HepG2 (cell line): ENCODE results near the gene CCDC8. TPM values are rescaled to one million over a fixed set of nuclear protein-coding genes. Genes with fewer than 3 reads are reported as not detected.

ENCODE experiments used
- ATAC-seq: fragments of 200-7000 bp; cut with Tn5 transposase; 3 replicates; pipeline ENCODE4 v1.9.1; 2020; ENCODE audit warnings: mild to moderate bottlenecking, moderate library complexity
- BruUV-seq: library from RNA; stranded (reverse); fragments of 400-500 nt; replicated peaks from 2 replicates; lab custom pipeline; 2021; lab: Mats Ljungman, UMichigan
- CTCF ChIA-PET: fragments of 300-600 bp; formaldehyde crosslinking; extraction: SDS; loops from one replicate; lab custom pipeline; 2021; ENCODE audit warnings: low total read pairs, inconsistent platforms, low intra/inter-chr PET ratio; lab: Yijun Ruan, JAX
- POLR2A ChIA-PET: fragments of 350-600 bp; sonication (Branson Sonifier 250); formaldehyde crosslinking; loops from one replicate; lab custom pipeline; 2020; ENCODE audit warnings: antibody characterized with exemption, inconsistent platforms; lab: Yijun Ruan, JAX
- DNase-seq: peaks from one replicate; pipeline ENCODE4 v3.0.0-alpha.2; 2015; ENCODE audit warnings: low spot score
- FAIRE-seq: peaks from 3 replicates; lab custom pipeline; 2011; peaks lifted over from hg19 to GRCh38; lab: Jason Lieb, UNC
- H2AFZ ChIP-seq: one replicate; pipeline ENCODE4 v1.6.1; 2011; ENCODE audit warnings: low read length, inconsistent platforms
- H3K27ac ChIP-seq: fragments of 300-600 bp; 3 replicates; pipeline ENCODE4 v1.8.0; 2011; ENCODE audit warnings: mixed run types, mild to moderate bottlenecking, mixed read lengths, low read length, inconsistent platforms; ENCODE audit not compliant: insufficient read depth; ENCODE audit errors: extremely low read length
- H3K27me3 ChIP-seq, 2 experiments: fragments of 200-600 bp in 1 of 2; 2 replicates in 1 of 2; 3 replicates in 1 of 2; pipeline versions ENCODE4 v1.6.0 to v1.8.0; 2011; ENCODE audit warnings: low read length in 2 of 2, mild to moderate bottlenecking in 2 of 2, moderate library complexity in 2 of 2, inconsistent platforms in 1 of 2; ENCODE audit not compliant: insufficient read depth in 2 of 2, control insufficient read depth in 1 of 2
- H3K36me3 ChIP-seq, 2 experiments: fragments of 200-600 bp in 1 of 2; replicated peaks in 1 of 2; 2 replicates in 1 of 2; 3 replicates in 1 of 2; pipeline versions ENCODE4 v1.5.1 to v1.8.0; 2011; ENCODE audit warnings: low read length in 2 of 2, inconsistent platforms in 1 of 2; ENCODE audit not compliant: insufficient read depth in 2 of 2, control insufficient read depth in 1 of 2
- H3K4me1 ChIP-seq: 2 replicates; pipeline ENCODE4 v1.5.1; 2012; ENCODE audit warnings: low read length, inconsistent platforms; ENCODE audit not compliant: insufficient read depth
- H3K4me2 ChIP-seq: 2 replicates; pipeline ENCODE4 v1.6.0; 2011; ENCODE audit warnings: low read depth, low read length, inconsistent platforms
- H3K4me3 ChIP-seq, 3 experiments: fragments of 200-600 bp in 1 of 3; sonication (generic), shearing (Covaris generic) in 1 of 3; replicated peaks in 1 of 3; 2 replicates each; pipeline ENCODE4 v1.5.1; 2011 to 2016; ENCODE audit warnings: low read length in 3 of 3, inconsistent platforms in 2 of 3, low read depth in 2 of 3, mild to moderate bottlenecking in 2 of 3, control low read depth in 1 of 3, mixed read lengths in 1 of 3; ENCODE audit not compliant: insufficient read depth in 1 of 3
- H3K79me2 ChIP-seq: one replicate; pipeline ENCODE4 v1.6.1; 2011; ENCODE audit warnings: low read length, inconsistent platforms; ENCODE audit not compliant: insufficient read depth
- H3K9ac ChIP-seq: 2 replicates; pipeline ENCODE4 v1.6.0; 2011; ENCODE audit warnings: mild to moderate bottlenecking, low read depth, low read length, inconsistent platforms; ENCODE audit not compliant: insufficient read depth
- H3K9me3 ChIP-seq: 2 replicates; pipeline ENCODE4 v1.5.1; 2012; ENCODE audit warnings: mild to moderate bottlenecking, low read length
- H4K20me1 ChIP-seq: 2 replicates; pipeline ENCODE4 v1.6.0; 2011; ENCODE audit warnings: inconsistent platforms, mild to moderate bottlenecking, low read length, moderate library complexity; ENCODE audit not compliant: insufficient read depth
- FOSL2 ChIP-seq: sonication (generic); formaldehyde crosslinking; IDR thresholded peaks from 2 replicates; pipeline ENCODE4 v1.4.0; 2020; ENCODE audit warnings: missing genetic modification reagents
- IRF2 ChIP-seq: IDR thresholded peaks from 2 replicates; pipeline ENCODE4 v1.6.1; 2018; ENCODE audit warnings: missing genetic modification reagents, missing compliant biosample characterization
- NFKB2 ChIP-seq: sonication (generic); formaldehyde crosslinking; IDR thresholded peaks from 2 replicates; pipeline ENCODE4 v1.4.0; 2020; ENCODE audit warnings: missing genetic modification reagents, borderline replicate concordance
- NR1H2 ChIP-seq: sonication (generic); formaldehyde crosslinking; IDR thresholded peaks from 2 replicates; pipeline ENCODE4 v1.8.1; 2022; ENCODE audit warnings: low read depth, missing genetic modification reagents, borderline replicate concordance
- NR3C1 ChIP-seq: sonication (generic); formaldehyde crosslinking; IDR thresholded peaks from 2 replicates; pipeline ENCODE4 v1.4.0; 2020; ENCODE audit warnings: missing genetic modification reagents
- SAFB2 ChIP-seq: sonication (generic); formaldehyde crosslinking; IDR thresholded peaks from 2 replicates; pipeline ENCODE4 v1.5.1; 2020; ENCODE audit warnings: missing genetic modification reagents, low read depth, mild to moderate bottlenecking, borderline replicate concordance
- TGIF2 ChIP-seq: IDR thresholded peaks from 2 replicates; pipeline ENCODE4 v1.6.1; 2016; ENCODE audit warnings: control low read depth, missing compliant biosample characterization
- ZBTB7B ChIP-seq: sonication (generic); formaldehyde crosslinking; IDR thresholded peaks from 2 replicates; pipeline ENCODE4 v1.4.0; 2020; ENCODE audit warnings: missing genetic modification reagents
- ZNF382 ChIP-seq: sonication (generic); formaldehyde crosslinking; IDR thresholded peaks from 2 replicates; pipeline ENCODE4 v1.5.0; 2020; ENCODE audit warnings: missing genetic modification reagents, mild to moderate bottlenecking, borderline replicate concordance
- ZNF550 ChIP-seq: sonication (generic); formaldehyde crosslinking; IDR thresholded peaks from 2 replicates; pipeline ENCODE4 v1.4.0; 2020; ENCODE audit warnings: mild to moderate bottlenecking, missing genetic modification reagents, borderline replicate concordance
- ZNF552 ChIP-seq: sonication (generic); formaldehyde crosslinking; IDR thresholded peaks from 2 replicates; pipeline ENCODE4 v1.9.0; 2022; ENCODE audit warnings: missing genetic modification reagents, mild to moderate bottlenecking, borderline replicate concordance
- ZNF766 ChIP-seq: sonication (generic); formaldehyde crosslinking; IDR thresholded peaks from 2 replicates; pipeline ENCODE4 v1.5.0; 2020; ENCODE audit warnings: missing genetic modification reagents, borderline replicate concordance
- ZNF768 ChIP-seq: sonication (generic); formaldehyde crosslinking; IDR thresholded peaks from 2 replicates; pipeline ENCODE4 v1.4.0; 2020; ENCODE audit warnings: missing genetic modification reagents
- WGBS: methylation state at CpG from one replicate; pipeline ENCODE4 v1.1.6; 2017; ENCODE audit warnings: low lambda C conversion rate; 5-methylcytosine and 5-hydroxymethylcytosine counted together
- in situ Hi-C: cut with HindIII; loops from 2 replicates; pipeline ENCODE4 v1.10.0; 2017; ENCODE audit warnings: low pct_unique_long_range_greater_than_20kb; ENCODE audit not compliant: extremely low pct_ligation_motif_present
- intact Hi-C: fragments of 100-400 bp; cut with micrococcal nuclease; formaldehyde crosslinking; loops from one replicate; pipeline ENCODE4 v1.10.0; 2022; ENCODE audit not compliant: unreplicated experiment
- polyA plus RNA-seq, 8 experiments: library from polyadenylated mRNA; depleted of rRNA in 3 of 8; stranded (reverse) in 7 of 8; unstranded in 1 of 8; fragments of >200 nt; fragmentation: Illumina TruSeq in 4 of 8; extraction: Trizol in 4 of 8; gene quantifications; 2 replicates each; pipeline versions ENCODE4 v1.2.1 to v1.2.3, GENCODE V29; 2011 to 2016; ENCODE audit warnings: low read depth in 4 of 8, missing spikeins in 1 of 8, mixed read lengths in 1 of 8; ENCODE audit not compliant: insufficient read depth in 1 of 8
- total RNA-seq, 5 experiments: library from RNA; depleted of rRNA; stranded (reverse); fragments of >200 nt; fragmentation: Illumina TruSeq; extraction: Trizol; gene quantifications; 2 replicates each; pipeline ENCODE4 v1.2.3, GENCODE V29; 2016; ENCODE audit warnings: low read depth in 1 of 5
- TF ChIP-seq, protein P1 (sequence below): sonication (generic); formaldehyde crosslinking; IDR thresholded peaks from 2 replicates; pipeline ENCODE4 v1.4.0; 2020; ENCODE audit warnings: mild to moderate bottlenecking, missing genetic modification reagents
- TF ChIP-seq, protein P2 (sequence below): sonication (generic); formaldehyde crosslinking; IDR thresholded peaks from 2 replicates; pipeline ENCODE4 v1.5.0; 2020; ENCODE audit warnings: missing genetic modification reagents
- TF ChIP-seq, protein P3 (sequence below): sonication (generic); formaldehyde crosslinking; IDR thresholded peaks from 2 replicates; pipeline ENCODE4 v1.4.0; 2020; ENCODE audit warnings: missing genetic modification reagents
- TF ChIP-seq, protein P4 (sequence below): sonication (generic); formaldehyde crosslinking; IDR thresholded peaks from 2 replicates; pipeline ENCODE4 v1.5.0; 2020; ENCODE audit warnings: missing genetic modification reagents

Gene CCDC8
- total and polyA plus RNA-seq, 2 of the 13 experiments (the other 11 are each of a cell fraction or from before 2014, with no cell fraction given), result 0.04 TPM; not detected in 1

DNA sequence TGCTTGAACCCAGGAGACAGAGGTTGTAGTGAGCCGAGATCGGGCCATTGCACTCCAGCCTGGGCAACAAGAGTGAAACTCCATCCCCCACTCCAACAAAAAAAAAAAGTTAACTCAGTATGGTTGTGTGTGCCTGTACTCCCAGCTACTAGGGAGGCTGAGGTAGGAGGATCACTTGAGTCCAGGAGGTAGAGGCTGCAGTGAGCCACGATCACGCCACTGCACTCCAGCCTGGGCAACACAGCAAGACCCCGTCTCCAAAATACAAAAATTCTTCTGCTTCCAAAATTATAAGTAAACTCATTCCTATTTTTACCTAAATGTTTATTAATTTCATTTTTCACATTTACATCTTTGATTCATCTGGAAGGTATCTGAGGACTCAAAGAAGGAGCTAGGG is 43.6 kb upstream of the CCDC8 start:
- BruUV-seq, result no TSS peak
- no peaks in the 10 kb centered on the region for H3K79me2 ChIP-seq
- FAIRE-seq (no peak), ATAC-seq (no peak), DNase-seq (no peak)
- POLR2A ChIA-PET, result no interaction called here
- in situ Hi-C loops, result no loop called here
- no peaks in the 10 kb centered on the region for H3K27me3 ChIP-seq
- H3K36me3 ChIP-seq, result no peaks in the 10 kb centered on the region
- H3K27ac ChIP-seq, result no peak overlapping the region
- no peaks in the 10 kb centered on the region for H3K4me1 ChIP-seq
- intact Hi-C loops, result no loop called here
- no peak overlapping the region for H3K4me3 ChIP-seq
- 33% methylated on average over 5 of the region's 5 CpGs for WGBS
- no peak overlapping the region for H3K9ac ChIP-seq
- H3K4me2 ChIP-seq, result no peak overlapping the region
- H2AFZ ChIP-seq, result no peak overlapping the region
- H3K9me3 ChIP-seq, result no peaks in the 10 kb centered on the region
- no peaks in the 10 kb centered on the region for H4K20me1 ChIP-seq
- TF ChIP-seq ZNF382 (CRISPR knock-in tag) (no peak), ZNF766 (CRISPR knock-in tag) (no peak), FOSL2 (CRISPR knock-in tag) (no peak), NR1H2 (CRISPR knock-in tag) (no peak), ZNF552 (CRISPR knock-in tag) (no peak), NR3C1 (CRISPR knock-in tag) (no peak), ZBTB7B (CRISPR knock-in tag) (no peak), ZNF550 (no peak), NFKB2 (CRISPR knock-in tag) (no peak), SAFB2 (CRISPR knock-in tag) (no peak), ZNF768 (no peak), TGIF2 (CRISPR knock-in tag) (no peak), IRF2 (CRISPR knock-in tag) (no peak)
- TF ChIP-seq, protein P1, sequence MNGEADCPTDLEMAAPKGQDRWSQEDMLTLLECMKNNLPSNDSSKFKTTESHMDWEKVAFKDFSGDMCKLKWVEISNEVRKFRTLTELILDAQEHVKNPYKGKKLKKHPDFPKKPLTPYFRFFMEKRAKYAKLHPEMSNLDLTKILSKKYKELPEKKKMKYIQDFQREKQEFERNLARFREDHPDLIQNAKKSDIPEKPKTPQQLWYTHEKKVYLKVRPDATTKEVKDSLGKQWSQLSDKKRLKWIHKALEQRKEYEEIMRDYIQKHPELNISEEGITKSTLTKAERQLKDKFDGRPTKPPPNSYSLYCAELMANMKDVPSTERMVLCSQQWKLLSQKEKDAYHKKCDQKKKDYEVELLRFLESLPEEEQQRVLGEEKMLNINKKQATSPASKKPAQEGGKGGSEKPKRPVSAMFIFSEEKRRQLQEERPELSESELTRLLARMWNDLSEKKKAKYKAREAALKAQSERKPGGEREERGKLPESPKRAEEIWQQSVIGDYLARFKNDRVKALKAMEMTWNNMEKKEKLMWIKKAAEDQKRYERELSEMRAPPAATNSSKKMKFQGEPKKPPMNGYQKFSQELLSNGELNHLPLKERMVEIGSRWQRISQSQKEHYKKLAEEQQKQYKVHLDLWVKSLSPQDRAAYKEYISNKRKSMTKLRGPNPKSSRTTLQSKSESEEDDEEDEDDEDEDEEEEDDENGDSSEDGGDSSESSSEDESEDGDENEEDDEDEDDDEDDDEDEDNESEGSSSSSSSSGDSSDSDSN, result no peak
- TF ChIP-seq, protein P2, sequence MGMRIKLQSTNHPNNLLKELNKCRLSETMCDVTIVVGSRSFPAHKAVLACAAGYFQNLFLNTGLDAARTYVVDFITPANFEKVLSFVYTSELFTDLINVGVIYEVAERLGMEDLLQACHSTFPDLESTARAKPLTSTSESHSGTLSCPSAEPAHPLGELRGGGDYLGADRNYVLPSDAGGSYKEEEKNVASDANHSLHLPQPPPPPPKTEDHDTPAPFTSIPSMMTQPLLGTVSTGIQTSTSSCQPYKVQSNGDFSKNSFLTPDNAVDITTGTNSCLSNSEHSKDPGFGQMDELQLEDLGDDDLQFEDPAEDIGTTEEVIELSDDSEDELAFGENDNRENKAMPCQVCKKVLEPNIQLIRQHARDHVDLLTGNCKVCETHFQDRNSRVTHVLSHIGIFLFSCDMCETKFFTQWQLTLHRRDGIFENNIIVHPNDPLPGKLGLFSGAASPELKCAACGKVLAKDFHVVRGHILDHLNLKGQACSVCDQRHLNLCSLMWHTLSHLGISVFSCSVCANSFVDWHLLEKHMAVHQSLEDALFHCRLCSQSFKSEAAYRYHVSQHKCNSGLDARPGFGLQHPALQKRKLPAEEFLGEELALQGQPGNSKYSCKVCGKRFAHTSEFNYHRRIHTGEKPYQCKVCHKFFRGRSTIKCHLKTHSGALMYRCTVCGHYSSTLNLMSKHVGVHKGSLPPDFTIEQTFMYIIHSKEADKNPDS (CRISPR knock-in tag), result no peak
- TF ChIP-seq, protein P3, sequence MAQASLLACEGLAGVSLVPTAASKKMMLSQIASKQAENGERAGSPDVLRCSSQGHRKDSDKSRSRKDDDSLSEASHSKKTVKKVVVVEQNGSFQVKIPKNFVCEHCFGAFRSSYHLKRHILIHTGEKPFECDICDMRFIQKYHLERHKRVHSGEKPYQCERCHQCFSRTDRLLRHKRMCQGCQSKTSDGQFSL (CRISPR knock-in tag), result no peak
- TF ChIP-seq, protein P4, sequence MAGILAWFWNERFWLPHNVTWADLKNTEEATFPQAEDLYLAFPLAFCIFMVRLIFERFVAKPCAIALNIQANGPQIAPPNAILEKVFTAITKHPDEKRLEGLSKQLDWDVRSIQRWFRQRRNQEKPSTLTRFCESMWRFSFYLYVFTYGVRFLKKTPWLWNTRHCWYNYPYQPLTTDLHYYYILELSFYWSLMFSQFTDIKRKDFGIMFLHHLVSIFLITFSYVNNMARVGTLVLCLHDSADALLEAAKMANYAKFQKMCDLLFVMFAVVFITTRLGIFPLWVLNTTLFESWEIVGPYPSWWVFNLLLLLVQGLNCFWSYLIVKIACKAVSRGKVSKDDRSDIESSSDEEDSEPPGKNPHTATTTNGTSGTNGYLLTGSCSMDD, result no peak
- TF ChIP-seq, all 625 proteins: peak for 0
- CTCF ChIA-PET, result no interaction called here
